ENCODE results near the gene IQCE. TPM values are rescaled to one million over a fixed set of nuclear protein-coding genes. Genes with fewer than 3 reads are reported as not detected.
"Not testable (repeated sequence)": the region's sequence is repeated elsewhere in the genome, so short reads cannot be mapped to it uniquely, and the experiment has no call there.

The IQCE gene
- total RNA-seq, 1 donor, result 4.6 TPM

- DNase-seq (ENCODE audit: low read depth in 2 of 3, low spot score in 2 of 3), result no peak
Measured at GRCh38 chr7:2575733-2576340, 17.1 kb downstream of the IQCE start.

GRCh38 chr7:2576742-2577491, 18.1 kb downstream of the IQCE start:
- DNase-seq (ENCODE audit: low read depth in 2 of 3, low spot score in 2 of 3), result no peak

GRCh38 chr7:2577914-2578680, 19.3 kb downstream of the IQCE start:
- DNase-seq (ENCODE audit: low read depth in 2 of 3, low spot score in 2 of 3), result no peak

GRCh38 chr7:2580636-2581035, 21.9 kb downstream of the IQCE start:
- no peak for DNase-seq (ENCODE audit: low read depth in 2 of 3, low spot score in 2 of 3)

- DNase-seq (ENCODE audit: low read depth in 2 of 3, low spot score in 2 of 3), result no peak
Measured at GRCh38 chr7:2582006-2582735, 23.4 kb downstream of the IQCE start.

- no peak for DNase-seq (ENCODE audit: low read depth in 2 of 3, low spot score in 2 of 3)
Measured at GRCh38 chr7:2583798-2584580, 25.2 kb downstream of the IQCE start.

- no peak for DNase-seq (ENCODE audit: low read depth in 2 of 3, low spot score in 2 of 3)
Measured at GRCh38 chr7:2585446-2585845, 26.7 kb downstream of the IQCE start.

- DNase-seq (ENCODE audit: low read depth in 2 of 3, low spot score in 2 of 3), result no peak
Measured at GRCh38 chr7:2586326-2587020, 27.7 kb downstream of the IQCE start.

GRCh38 chr7:2587134-2587533, 28.4 kb downstream of the IQCE start:
- DNase-seq (ENCODE audit: low read depth in 2 of 3, low spot score in 2 of 3), result no peak

GRCh38 chr7:2587778-2588177, 29.0 kb downstream of the IQCE start:
- DNase-seq (ENCODE audit: low read depth in 2 of 3, low spot score in 2 of 3), result no peak

- DNase-seq (ENCODE audit: low read depth in 2 of 3, low spot score in 2 of 3), result no peak
Measured at GRCh38 chr7:2589341-2589740, 30.6 kb downstream of the IQCE start.

GRCh38 chr7:2589941-2590340, 31.2 kb downstream of the IQCE start:
- not testable (repeated sequence) for DNase-seq (ENCODE audit: low read depth in 2 of 3, low spot score in 2 of 3)

- DNase-seq (ENCODE audit: low read depth in 2 of 3, low spot score in 2 of 3), result no peak
Measured at GRCh38 chr7:2592375-2592865, 33.6 kb downstream of the IQCE start.

- DNase-seq (ENCODE audit: low read depth in 2 of 3, low spot score in 2 of 3), result no peak
Measured at GRCh38 chr7:2593036-2593727, 34.4 kb downstream of the IQCE start.

- no peak for DNase-seq (ENCODE audit: low read depth in 2 of 3, low spot score in 2 of 3)
Measured at GRCh38 chr7:2594599-2594998, 35.8 kb downstream of the IQCE start.

- no peak for DNase-seq (ENCODE audit: low read depth in 2 of 3, low spot score in 2 of 3)
Measured at GRCh38 chr7:2595258-2595860, 36.6 kb downstream of the IQCE start.

GRCh38 chr7:2596464-2597272, 37.9 kb downstream of the IQCE start:
- no peak for DNase-seq (ENCODE audit: low read depth in 2 of 3, low spot score in 2 of 3)

GRCh38 chr7:2597273-2597640, 38.5 kb downstream of the IQCE start:
- DNase-seq (ENCODE audit: low read depth in 2 of 3, low spot score in 2 of 3), result no peak

Data from hematopoietic multipotent progenitor cell (in vitro differentiated cells).